ENCODE results near the gene PDCD11.

The PDCD11 gene

DNA sequence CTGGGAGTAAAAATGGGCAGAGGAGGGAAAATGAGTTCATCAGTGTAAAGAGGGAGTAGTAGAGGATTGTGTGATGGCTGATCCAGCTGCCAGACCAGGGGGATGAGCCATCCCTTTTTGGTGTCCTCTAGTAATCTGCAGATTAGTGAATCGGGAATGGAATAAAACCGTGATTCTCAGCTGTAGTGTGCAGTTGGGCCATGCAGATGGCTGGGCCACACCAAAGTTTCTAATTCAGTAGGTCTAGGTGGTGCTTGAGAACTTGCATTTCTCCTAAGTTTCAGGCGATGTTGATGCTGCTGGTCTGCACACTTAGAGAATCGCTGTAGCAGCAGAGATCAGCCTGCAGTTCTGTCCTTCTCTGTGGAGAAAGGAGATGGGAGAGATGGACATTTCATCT is 22.7 kb downstream of the PDCD11 start:
- DNase-seq, result no peak

DNA sequence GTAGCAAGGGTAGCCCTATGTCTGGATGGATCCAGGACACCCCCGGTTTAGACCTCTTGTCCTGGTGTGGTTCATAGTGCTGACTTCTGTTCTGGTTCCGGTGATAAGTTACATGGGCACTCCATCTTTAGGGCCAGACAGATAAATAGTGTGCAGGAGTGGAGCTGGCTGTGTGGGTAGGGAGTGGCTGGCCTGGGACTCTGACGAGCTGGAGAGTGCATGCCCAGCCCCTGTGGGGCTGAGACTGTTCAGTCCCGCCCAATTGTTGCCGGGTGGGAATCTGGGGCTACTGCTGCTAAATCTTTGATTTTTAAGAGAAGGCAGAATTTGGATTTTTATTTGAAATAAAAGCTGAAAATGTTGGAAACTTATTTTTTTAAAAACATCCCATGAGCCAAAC is 27.3 kb downstream of the PDCD11 start:
- DNase-seq, result no peak

DNA sequence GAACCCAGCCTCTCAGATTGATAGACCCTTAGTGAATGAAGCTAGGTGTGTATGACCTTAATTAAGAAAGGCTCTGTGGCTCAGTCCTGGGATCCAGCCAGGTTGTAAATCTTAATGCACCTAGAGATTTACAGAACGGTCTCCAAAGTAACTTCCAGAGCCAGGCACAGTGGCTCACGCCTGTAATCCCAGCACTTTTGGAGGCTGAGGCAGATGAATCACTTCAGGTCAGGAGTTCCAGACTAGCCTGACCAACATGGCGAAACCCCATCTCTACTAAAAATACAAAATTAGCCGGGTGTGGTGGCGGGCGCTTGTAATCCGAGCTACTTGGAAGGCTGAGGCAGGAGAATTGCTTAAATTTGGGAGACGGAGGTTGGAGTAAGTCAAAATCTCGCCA is 31.4 kb downstream of the PDCD11 start:
- no peak for DNase-seq

DNA sequence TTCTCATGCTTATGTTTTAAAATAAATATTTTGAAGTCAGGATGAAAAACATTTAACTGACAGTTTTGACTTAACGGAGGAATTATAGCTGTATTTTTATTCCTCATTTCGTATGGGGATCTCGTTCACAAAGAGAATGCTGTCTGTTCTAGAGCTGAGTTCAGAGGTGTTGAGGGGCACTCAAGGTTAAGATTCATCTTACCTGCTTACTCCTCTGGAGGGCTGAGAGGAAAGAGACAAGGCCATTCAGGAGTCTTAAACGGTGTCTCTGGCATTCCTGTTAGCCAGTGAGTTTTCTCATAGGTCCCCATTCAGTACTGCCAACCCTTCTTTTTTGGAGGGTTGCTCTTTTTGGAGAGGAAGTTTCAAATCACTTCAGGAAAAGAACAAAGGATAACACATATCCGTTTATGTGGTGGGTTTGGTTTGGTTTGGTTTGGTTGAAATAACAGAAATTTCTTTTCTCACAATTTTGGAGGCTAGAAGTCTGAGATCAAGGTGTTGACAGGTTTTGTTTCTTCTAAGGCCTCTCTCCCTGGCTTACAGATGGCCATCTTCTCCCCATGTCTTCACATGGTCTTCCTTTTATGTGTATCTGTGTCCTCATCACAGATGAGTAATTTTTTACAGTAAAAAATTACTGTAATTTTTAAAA is 32.7 kb downstream of the PDCD11 start:
- DNase-seq, result no peak

DNA sequence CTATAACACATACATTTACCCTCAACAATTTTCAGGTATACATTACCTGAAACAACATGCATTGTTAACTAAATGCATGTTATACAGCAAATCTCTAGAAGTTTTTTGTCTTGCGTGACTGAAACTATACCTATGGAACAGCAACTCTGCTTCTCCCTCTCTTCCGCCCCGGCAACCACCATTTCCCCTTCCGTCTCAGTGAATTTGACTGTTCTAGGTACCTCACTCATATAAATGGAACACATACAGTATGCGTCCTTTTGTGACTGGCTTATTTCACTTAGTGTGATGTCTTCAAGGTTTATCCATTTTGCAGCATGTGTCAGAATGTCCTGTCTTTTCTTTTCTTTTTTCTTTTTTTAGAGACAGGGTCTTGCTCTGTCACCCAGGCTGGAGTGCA is 33.2 kb downstream of the PDCD11 start:
- DNase-seq, result no peak

DNA sequence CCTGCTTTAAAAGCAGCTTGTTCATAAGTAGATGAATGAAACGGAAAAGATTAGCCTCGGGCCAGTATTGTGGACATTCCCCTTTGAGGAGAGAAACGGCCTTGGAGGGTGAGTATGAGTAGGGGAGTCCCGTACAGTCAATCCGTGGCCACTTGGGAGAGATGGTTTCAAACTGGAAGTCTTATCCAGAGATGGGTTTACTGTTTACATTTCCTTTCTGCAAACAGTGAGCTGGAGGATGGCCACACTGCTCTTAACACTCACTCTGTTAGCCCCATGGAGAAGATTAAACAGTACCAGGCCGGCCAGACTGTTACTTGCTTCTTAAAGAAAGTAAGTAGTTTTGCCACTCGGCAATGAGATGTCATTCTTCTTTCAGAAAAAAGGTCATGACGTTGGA is 35.5 kb downstream of the PDCD11 start:
- DNase-seq, result no peak

DNA sequence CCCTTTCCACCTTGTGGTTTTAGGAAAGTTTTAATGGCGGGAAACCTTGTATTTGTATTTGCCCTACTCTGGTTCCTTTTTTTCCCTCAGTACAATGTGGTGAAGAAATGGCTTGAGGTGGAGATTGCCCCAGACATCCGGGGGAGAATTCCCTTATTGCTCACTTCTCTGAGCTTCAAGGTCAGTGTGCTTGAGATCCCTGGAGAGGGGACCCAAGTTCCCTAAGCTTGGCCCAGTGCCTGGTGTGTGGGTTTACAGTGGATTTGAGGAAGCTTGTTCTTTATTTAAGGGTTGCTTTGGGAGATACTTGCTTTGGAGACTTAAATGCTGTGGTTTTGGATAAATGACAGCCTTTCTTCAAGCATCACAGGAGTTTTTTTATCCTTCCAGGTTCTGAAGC is 37.4 kb downstream of the PDCD11 start:
- no peak for DNase-seq

DNA sequence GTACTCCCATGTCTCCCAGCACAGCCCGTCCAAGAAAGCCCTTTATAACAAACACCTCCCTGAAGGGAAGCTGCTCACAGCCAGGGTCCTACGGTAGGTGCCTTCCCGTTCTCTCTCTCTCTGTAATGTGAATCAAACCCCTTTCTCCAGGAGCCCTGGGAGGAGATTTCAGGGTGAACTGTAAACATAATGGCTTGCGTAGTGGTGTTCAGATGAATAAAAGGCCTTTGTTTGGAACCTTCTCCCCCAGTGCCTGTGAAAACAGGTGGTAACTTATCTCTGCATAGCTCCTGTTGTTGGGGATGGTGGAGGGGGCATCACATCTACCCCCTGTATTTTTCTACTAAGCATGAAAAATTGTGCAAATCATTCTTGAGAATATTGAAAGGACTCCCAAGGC is 43.4 kb downstream of the PDCD11 start:
- no peak for DNase-seq

DNA sequence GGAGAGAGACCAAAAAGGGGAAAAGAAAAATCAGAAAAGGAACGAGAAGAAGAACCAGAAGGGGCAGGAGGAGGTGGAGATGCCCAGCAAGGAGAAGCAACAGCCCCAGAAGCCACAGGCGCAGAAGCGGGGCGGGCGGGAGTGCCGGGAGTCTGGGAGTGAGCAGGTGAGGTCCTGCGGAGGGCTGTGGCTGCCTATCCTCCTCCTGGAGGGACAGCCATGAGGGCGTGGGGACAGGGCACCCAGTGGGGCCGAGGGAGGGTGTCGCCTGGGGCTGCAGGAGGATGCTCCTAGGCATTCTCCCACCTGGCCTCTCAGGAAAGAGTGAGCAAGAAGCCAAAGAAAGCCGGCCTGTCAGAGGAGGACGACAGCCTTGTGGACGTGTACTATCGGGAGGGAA is 44.0 kb downstream of the PDCD11 start:
- no peak for DNase-seq

DNA sequence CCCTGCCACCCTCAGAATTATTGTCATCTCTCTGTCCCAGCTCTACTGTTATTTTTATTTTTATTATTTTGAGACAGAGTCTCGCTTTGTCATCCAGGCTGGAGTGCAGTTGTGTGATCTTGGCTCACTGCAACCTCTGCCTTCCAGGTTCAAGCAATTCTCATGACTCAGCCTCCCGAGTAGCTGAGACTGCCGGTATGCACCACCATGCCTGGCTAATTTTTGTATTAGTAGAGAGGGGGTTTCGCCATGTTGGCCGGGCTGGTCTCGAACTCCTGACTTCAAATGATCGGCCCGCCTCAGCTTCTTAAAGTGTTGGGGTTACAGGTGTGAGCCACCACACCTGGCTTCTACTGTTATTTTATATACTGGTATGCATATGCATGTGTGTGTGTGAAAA is 44.8 kb downstream of the PDCD11 start:
- no peak for DNase-seq

DNA sequence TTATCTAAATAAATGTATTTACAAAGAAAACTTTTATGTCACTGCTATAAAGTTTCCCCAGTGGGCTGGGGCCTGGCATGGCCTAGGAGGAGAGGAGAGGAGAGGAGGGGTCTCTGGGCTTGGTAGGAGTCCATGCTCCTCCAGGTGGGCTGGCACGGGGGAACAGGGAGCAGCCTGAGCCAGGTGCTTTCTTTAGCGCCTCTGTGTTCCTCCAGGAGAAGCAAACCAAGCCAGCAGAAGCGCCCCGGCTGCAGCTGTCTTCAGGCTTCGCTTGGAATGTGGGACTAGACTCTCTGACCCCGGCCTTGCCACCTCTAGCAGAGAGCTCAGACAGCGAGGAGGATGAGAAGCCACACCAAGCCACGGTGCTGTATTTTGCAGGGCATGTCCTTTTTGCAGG is 45.2 kb downstream of the PDCD11 start:
- no peak for DNase-seq

DNA sequence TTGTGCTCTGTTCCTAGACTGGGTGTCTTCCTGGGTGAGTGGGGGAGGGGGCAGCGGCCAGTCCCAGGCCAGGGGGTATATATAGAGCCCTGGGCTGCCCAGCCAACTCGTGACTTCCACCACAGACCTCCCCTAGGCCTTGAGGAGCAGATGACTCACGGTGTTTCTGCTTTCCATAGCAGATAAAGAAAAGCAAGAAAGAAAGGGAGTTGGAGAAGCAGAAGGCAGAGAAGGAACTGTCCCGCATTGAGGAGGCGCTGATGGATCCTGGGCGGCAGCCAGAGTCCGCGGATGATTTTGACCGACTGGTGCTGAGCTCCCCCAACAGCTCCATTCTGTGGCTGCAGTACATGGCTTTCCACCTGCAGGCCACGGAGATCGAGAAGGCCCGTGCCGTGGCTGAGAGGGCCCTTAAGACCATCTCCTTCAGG is 45.6 kb downstream of the PDCD11 start:
- DNase-seq, result no peak

DNA sequence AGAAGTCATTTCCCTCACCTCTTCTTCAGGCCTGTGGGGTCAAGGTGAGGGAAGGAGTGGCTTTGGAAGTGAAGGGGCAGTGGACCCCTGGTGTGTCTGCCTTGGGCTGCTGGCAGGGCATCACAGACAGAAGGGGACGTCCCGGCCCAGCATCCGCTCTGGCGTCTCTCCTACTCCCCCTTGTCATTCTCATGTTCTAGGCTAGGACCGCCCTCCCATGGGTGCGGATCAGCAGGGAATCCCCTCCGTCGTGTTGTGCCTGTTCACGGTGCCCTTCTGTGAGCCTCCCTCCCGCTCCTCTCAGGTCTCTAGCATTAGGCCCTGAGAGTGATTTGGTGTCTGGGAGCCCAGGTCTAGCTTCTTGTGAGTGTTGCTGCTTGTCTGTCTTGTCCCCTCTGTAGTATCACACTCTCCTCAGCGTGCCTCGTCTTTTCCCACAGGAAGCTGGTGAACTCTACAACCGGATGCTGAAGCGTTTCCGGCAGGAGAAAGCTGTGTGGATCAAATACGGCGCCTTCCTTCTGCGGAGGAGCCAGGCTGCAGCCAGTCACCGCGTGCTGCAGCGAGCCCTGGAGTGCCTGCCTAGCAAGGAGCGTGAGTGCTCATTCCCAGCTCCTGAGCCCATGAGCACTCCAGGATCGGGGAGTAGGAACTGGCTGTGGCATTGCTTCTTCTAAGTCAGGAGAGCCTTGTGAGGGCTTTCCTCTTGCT is 47.2 kb downstream of the PDCD11 start:
- DNase-seq, result no peak

DNA sequence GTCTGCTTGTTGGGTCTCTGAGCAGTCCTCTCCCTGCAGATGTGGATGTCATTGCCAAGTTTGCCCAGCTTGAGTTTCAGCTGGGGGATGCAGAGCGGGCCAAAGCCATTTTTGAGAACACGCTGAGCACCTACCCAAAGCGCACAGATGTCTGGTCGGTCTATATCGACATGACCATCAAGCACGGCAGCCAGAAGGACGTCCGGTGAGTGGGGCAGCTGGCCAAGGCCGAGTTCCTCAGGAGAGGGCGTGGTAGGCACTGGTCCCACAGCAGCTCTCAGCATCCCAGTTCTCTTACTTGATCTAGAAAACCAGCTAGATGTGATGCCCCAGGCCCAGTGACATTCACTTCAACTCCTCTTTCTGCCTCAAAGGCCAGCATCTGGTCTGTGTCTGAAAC is 48.1 kb downstream of the PDCD11 start:
- no peak for DNase-seq

DNA sequence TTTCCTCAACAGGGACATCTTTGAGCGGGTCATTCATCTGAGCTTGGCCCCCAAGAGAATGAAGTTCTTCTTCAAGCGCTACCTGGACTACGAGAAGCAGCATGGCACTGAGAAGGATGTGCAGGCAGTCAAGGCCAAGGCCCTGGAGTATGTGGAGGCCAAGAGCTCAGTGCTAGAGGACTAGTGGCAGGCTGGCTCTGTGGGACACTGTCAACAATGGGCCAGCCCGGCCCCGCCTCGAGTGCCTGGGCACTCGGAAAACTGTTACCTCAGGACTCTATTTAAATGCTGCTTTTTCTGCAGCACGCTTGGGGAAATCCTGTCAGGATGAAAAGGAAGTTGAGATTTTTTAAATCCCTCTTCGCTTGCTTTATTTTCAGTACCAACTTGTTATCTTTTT is 48.9 kb downstream of the PDCD11 start:
- no peak for DNase-seq

DNA sequence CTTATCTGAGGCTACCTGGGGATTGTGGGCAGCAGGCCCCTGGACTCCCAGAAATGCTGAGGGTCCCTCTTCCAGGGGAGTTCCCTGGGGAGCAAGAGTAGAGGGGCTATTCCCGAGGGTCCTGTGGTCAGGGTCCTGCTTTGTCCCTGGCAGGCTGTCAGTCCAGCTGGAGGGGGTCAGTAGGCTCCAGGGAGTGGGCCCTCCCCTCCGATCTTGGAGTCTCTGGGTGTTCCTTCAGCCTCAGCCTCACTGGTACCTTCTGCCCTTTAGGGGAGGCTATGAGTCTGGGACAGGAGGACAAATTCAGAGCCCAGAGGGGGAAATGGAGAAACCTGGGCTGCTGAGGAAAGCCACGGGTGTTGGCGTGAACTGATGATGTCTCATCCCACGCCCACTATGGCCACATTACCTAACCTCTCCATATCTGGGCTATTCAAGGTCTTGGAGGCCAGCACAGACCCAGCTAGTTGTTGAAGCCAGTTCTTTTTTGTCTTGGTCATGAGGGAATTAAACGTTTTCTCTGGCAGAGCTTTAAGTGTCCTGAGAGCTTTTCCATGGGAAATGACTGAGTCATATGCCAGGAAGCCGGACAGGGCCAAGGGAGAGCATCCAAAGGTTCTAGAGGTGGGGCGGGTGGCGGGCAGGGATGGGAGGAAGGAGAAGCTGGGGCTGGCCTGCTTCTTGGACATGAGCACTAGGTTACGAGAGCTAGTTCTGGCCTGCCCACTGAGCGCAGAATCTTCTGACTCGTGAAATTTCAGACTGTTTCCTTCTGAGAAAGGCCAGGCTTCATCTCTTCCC is 49.5 kb downstream of the PDCD11 start:
- no peak for DNase-seq

DNA sequence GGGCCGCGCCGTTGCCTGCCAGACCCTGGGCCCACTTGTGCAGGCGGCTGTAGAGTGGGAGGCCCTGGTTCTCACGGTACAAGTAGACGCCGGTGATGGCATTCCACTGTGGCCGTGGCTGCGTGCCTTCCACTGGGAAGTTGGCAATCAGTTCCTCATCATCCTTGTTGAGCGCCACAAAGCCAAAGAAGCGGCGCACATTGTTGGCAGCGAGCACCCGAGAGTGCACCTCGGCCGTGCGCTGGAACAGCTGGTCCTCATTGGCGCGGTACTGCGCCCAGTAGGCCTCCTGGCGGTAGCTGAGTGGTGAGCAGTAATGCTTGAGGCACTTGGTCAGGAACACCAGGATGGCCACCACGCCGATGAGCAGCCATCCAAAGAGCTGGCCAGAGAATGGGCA is 50.8 kb downstream of the PDCD11 start:
- no peak for DNase-seq

DNA sequence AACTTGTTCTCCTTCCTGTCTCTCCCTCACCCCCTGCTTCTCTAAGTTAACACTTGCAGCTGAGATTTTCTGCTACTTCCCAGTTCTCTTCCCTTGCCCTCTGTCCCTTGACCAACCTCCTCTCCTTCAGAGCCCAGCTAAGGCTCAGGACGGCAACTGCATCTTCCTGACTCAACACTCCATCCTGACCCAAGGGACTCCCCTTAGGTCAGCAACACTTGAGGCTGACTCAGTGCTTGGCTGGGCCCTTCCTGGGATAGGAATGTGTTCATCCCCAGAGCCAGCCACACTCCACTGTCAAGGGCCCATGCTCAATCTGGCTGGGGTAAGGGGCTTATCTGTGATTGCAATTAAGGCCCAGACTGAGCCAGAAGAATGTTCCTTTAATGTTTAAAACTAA is 52.3 kb downstream of the PDCD11 start:
- no peak for DNase-seq

DNA sequence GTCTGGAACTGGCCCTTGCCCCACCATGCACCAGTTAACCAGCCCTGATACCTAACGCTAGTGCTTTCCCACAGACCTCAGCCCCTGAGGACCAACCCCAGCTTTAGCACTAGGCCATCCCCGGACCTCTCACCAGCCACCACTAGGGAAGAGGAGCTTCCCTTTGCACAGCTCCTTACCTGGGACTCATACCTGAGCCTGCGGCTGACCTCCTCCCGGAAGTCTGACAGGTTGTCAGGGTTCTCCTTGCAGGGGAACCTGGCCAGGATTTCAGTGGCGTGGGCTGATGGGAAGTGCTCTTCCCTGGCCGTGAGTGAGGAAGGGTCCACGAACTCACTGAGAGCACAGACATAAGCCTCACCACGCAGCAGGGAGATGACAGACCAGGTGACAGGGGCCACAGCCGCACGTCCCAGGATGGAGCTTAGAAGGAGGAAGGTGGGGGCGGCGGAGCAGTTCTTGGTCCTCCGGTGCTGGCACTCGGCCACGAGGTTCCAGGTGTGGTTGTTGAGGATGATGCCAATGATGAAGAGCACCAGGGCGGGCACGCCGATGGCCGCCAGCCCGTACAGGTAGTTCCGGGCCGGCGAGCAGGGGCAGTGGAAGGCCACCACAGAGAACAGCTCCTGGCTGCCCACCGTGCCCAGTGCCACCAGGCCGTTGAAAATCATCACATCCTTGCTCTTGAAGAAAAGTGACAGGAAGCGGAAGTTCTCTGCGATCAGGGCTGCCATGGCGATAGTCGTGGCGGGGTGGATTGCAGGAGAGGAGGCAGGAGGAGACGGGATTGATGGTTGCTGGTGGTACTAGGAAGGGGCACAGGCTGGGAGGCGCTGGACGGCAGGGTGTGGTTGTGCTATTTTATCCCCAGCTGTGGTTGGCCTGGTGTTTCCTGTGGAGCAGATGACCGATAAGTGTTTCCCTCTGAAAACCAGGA is 53.0 kb downstream of the PDCD11 start:
- no peak for DNase-seq

DNA sequence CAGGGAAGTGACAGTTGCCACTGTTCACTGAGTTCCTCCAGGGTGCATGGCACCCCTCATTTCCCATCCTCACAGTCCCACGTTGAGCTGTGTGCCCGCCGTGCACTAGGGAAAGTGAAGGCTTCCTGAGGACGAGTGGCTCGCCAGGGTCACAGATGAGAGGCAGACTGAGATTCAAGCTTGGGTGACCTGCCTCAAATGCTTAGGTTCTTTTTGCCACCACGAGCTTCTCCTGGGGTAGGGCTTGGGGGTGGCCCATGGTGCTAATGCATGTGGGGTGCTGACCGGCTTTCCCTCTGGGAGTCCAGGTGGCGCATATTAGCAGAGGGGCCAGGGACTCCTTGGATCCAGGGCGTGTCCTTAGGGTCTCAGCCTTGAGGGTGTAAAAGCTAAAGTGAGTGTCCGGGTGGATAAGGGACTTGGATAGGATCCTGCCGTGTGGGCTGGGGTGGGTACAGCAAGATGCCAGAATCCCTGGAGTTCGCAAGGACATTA is 53.8 kb downstream of the PDCD11 start:
- DNase-seq, result no peak

DNA sequence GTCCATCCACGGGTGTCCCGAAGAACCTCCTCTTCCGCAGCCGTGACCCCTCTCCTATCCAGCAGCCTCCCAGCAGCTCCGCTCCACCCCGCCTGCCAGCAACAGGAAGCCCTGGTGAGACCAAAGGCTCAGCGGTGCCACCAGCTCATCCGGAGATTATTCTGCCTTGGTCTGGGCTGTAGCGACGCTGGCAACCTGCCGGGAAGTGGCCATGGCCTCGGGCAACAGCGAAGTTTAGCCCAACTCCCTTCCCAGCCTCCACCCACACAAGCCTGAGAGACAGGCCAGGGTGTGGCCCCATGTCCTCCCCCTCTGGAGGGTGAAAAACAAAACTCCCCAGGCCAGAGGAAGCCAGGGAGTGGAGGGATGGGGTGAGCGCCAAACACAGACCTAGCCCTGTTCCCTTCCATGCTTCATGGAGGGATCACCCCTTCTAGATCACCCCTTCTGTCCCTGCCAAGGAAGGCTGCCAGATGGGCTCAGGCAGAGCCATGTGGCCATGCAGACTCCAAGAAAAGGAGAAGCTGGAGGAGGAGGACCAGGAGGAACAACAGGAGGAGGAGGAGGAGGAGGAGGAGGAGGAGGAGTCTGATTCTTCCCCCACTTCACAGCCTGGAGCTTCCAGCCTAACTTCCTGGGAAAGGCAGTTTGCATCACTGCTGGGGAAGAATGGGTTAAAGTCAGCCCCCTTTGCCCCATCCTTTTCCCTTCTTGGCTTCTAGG is 54.8 kb downstream of the PDCD11 start:
- DNase-seq, result no peak
